WERI-Rb-1 (cell line): ENCODE results near the gene PSMB8.

Experiments
- DNase-seq: peaks from one replicate; pipeline ENCODE4 v3.0.0-alpha.2; 2020
- H3K27ac ChIP-seq: fragments of 250-450 bp; sonication (Bioruptor Pico); 2 replicates; pipeline ENCODE4 v1.5.1; 2020; ENCODE audit warnings: mild to moderate bottlenecking, moderate library complexity
- H3K27me3 ChIP-seq: fragments of 250-450 bp; sonication (Bioruptor Pico); 2 replicates; pipeline ENCODE4 v1.5.1; 2021; ENCODE audit warnings: mild to moderate bottlenecking, low read depth, moderate library complexity; ENCODE audit not compliant: insufficient read depth, severe bottlenecking
- H3K36me3 ChIP-seq: fragments of 250-450 bp; sonication (Bioruptor Pico); 2 replicates; pipeline ENCODE4 v1.5.1; 2020; ENCODE audit warnings: mild to moderate bottlenecking, moderate library complexity
- H3K4me3 ChIP-seq: 2 replicates; pipeline ENCODE4 v1.5.1; 2011; ENCODE audit warnings: low read depth, mild to moderate bottlenecking, control low read depth, low read length
- H3K9me3 ChIP-seq: fragments of 250-450 bp; sonication (Bioruptor Pico); 2 replicates; pipeline ENCODE4 v1.5.1; 2021; ENCODE audit warnings: mild to moderate bottlenecking, moderate library complexity; ENCODE audit not compliant: severe bottlenecking
- CTCF ChIP-seq: IDR thresholded peaks from 2 replicates; pipeline ENCODE4 v1.5.1; 2011; ENCODE audit warnings: low read depth, mild to moderate bottlenecking, control low read depth, inconsistent platforms, low read length

Gene PSMB8

GRCh38 chr6:32843979-32844838 is at the start of gene PSMB8:
TSS of gene PSMB8 (minus strand) at chr6:32844047. CDS start at chr6:32843996, 51 bp downstream.
- peak; percentile 30; the same call in 1 of the 2 replicates for TF ChIP-seq CTCF
- H3K9me3 ChIP-seq: no peaks in the 10 kb centered on the region
- no peaks in the 10 kb centered on the region for H3K36me3 ChIP-seq
- H3K4me3 ChIP-seq: peak within 1 kb of the TSS; percentile 39
- no peaks in the 10 kb centered on the region for H3K27me3 ChIP-seq
- peak; percentile 99 for DNase-seq
- H3K27ac ChIP-seq: 0 out of 2 replicates have a peak within 1 kb of the TSS, but pooled peaks have one; percentile 35

GRCh38 chr6:32890831-32891230 is 47.0 kb upstream of the PSMB8 start:
- H3K9me3 ChIP-seq: no peaks in the 10 kb centered on the region
- H3K27me3 ChIP-seq: no peaks in the 10 kb centered on the region
- H3K27ac ChIP-seq: no peak overlapping the region
- H3K4me3 ChIP-seq: no peak overlapping the region
- DNase-seq: no peak
- no peak for TF ChIP-seq CTCF
- H3K36me3 ChIP-seq: peaks cover 9% of the 10 kb centered on the region

- no peak for TF ChIP-seq CTCF
- no peaks in the 10 kb centered on the region for H3K9me3 ChIP-seq
- DNase-seq: no peak
- no peaks in the 10 kb centered on the region for H3K27me3 ChIP-seq
- H3K4me3 ChIP-seq: no peak overlapping the region
- no peak overlapping the region for H3K27ac ChIP-seq
- no peaks in the 10 kb centered on the region for H3K36me3 ChIP-seq
These were observed 45.7 kb upstream of the PSMB8 start for GRCh38 chr6:32889533-32889932.

GRCh38 chr6:32888576-32888975 is 44.7 kb upstream of the PSMB8 start:
- Histone ChIP-seq H3K9me3 (no peaks in the 10 kb centered on the region), H3K27me3 (no peaks in the 10 kb centered on the region), H3K36me3 (no peaks in the 10 kb centered on the region), H3K4me3 (no peak overlapping the region), H3K27ac (no peak overlapping the region)
- no peak for DNase-seq
- TF ChIP-seq CTCF: no peak

- DNase-seq: no peak
- no peak for TF ChIP-seq CTCF
- no peak overlapping the region for H3K27ac ChIP-seq
- H3K27me3 ChIP-seq: no peaks in the 10 kb centered on the region
- H3K4me3 ChIP-seq: no peak overlapping the region
- H3K9me3 ChIP-seq: no peaks in the 10 kb centered on the region
- H3K36me3 ChIP-seq: no peaks in the 10 kb centered on the region
These were observed 43.8 kb upstream of the PSMB8 start for GRCh38 chr6:32887616-32888015.
